Endothelial cell of umbilical vein (primary cell): ENCODE measurements around the gene CALU. TPM values are rescaled to one million over a fixed set of nuclear protein-coding genes. Genes with fewer than 3 reads are reported as not detected.

Experiments
- BruUV-seq: library from RNA; stranded (reverse); fragments of 400-500 nt; replicated peaks from 2 replicates; lab custom pipeline; 2021; lab: Mats Ljungman, UMichigan
- CTCF ChIA-PET: fragments of 300-600, 350-600 bp; sonication (Branson Sonifier 250); formaldehyde crosslinking; loops from one replicate; lab custom pipeline; 2021; ENCODE audit warnings: antibody characterized with exemption, inconsistent platforms; lab: Charles Lee
- POLR2A ChIA-PET: fragments of 300-600, 350-600 bp; sonication (Branson Sonifier 250); formaldehyde crosslinking; loops from one replicate; lab custom pipeline; 2021; ENCODE audit warnings: antibody characterized with exemption, inconsistent platforms; lab: Charles Lee
- DNase-seq: peaks from one replicate; pipeline ENCODE4 v3.0.0-alpha.2; 2011; ENCODE audit warnings: low read depth, low spot score
- FAIRE-seq: peaks from 2 replicates; lab custom pipeline; 2011; peaks lifted over from hg19 to GRCh38; lab: Jason Lieb, UNC
- H2AFZ ChIP-seq: 2 replicates; pipeline ENCODE4 v1.6.0; 2012; ENCODE audit warnings: low read depth, low read length, control low read depth, inconsistent platforms
- H3K27ac ChIP-seq: 2 replicates; pipeline ENCODE4 v1.5.1; 2011; ENCODE audit warnings: low read depth, mild to moderate bottlenecking, control low read depth, low read length, moderate library complexity; ENCODE audit not compliant: insufficient read depth
- H3K27me3 ChIP-seq, 2 experiments: 2 replicates each; pipeline versions ENCODE4 v1.6.0 to v1.6.1; 2011; ENCODE audit warnings: low read length in 2 of 2, mixed read lengths in 1 of 2; ENCODE audit not compliant: control insufficient read depth in 2 of 2, insufficient read depth in 2 of 2
- H3K36me3 ChIP-seq, 2 experiments: 2 replicates in 1 of 2; 3 replicates in 1 of 2; pipeline ENCODE4 v1.5.1; 2011; ENCODE audit warnings: low read length in 2 of 2, mild to moderate bottlenecking in 1 of 2, moderate library complexity in 1 of 2; ENCODE audit not compliant: control insufficient read depth in 2 of 2, insufficient read depth in 2 of 2; ENCODE audit errors: extremely low read depth in 1 of 2
- H3K4me1 ChIP-seq: 3 replicates; pipeline ENCODE4 v1.5.1; 2011; ENCODE audit warnings: mild to moderate bottlenecking, low read length; ENCODE audit not compliant: control insufficient read depth, insufficient read depth; ENCODE audit errors: extremely low read depth
- H3K4me2 ChIP-seq: 2 replicates; pipeline ENCODE4 v1.6.1; 2011; ENCODE audit warnings: low read length, control low read depth, mixed read lengths; ENCODE audit not compliant: insufficient read depth
- H3K4me3 ChIP-seq, 3 experiments: fragments of 200-600 bp in 1 of 3; sonication (generic), shearing (Covaris generic) in 1 of 3; replicated peaks in 1 of 3; 2 replicates each; pipeline ENCODE4 v1.5.1; 2011 to 2016; ENCODE audit warnings: control low read depth in 3 of 3, low read length in 3 of 3, mild to moderate bottlenecking in 2 of 3, inconsistent platforms in 1 of 3, low read depth in 1 of 3, moderate library complexity in 1 of 3; ENCODE audit not compliant: insufficient read depth in 1 of 3
- H3K79me2 ChIP-seq: 2 replicates; pipeline ENCODE4 v1.6.0; 2012; ENCODE audit warnings: low read length, inconsistent platforms; ENCODE audit not compliant: control insufficient read depth, insufficient read depth
- H3K9ac ChIP-seq: replicated peaks from 2 replicates; pipeline ENCODE3; 2011; ENCODE audit warnings: low read length, control low read depth; ENCODE audit not compliant: insufficient read depth; ENCODE audit errors: extremely low read depth
- H3K9me1 ChIP-seq: replicated peaks from 3 replicates; pipeline ENCODE4 v1.6.0; 2011; ENCODE audit warnings: mild to moderate bottlenecking, low read length; ENCODE audit not compliant: control insufficient read depth, insufficient read depth; ENCODE audit errors: extremely low read depth
- H3K9me3 ChIP-seq: replicated peaks from 2 replicates; pipeline ENCODE4 v1.5.1; 2012; ENCODE audit warnings: low read length, inconsistent platforms; ENCODE audit not compliant: control insufficient read depth, insufficient read depth
- H4K20me1 ChIP-seq: replicated peaks from 2 replicates; pipeline ENCODE3; 2011; ENCODE audit warnings: mild to moderate bottlenecking, low read length; ENCODE audit not compliant: control insufficient read depth, insufficient read depth; ENCODE audit errors: extremely low read depth
- EZH2 ChIP-seq: IDR thresholded peaks from 2 replicates; pipeline ENCODE4 v1.6.1; 2012; ENCODE audit warnings: borderline replicate concordance, low read depth, mild to moderate bottlenecking, moderate library complexity, low read length, inconsistent platforms; ENCODE audit not compliant: severe bottlenecking
- FOS ChIP-seq: IDR thresholded peaks from 2 replicates; pipeline ENCODE4 v1.6.1; 2011; ENCODE audit warnings: mild to moderate bottlenecking, low read length, moderate library complexity, borderline replicate concordance; ENCODE audit not compliant: insufficient read depth
- GATA2 ChIP-seq: IDR thresholded peaks from 2 replicates; pipeline ENCODE4 v1.7.0; 2011; ENCODE audit warnings: low read depth, mild to moderate bottlenecking, moderate library complexity, mixed read lengths, low read length; ENCODE audit not compliant: insufficient read length, insufficient read depth
- JUN ChIP-seq: IDR thresholded peaks from 2 replicates; pipeline ENCODE4 v1.6.1; 2011; ENCODE audit warnings: borderline replicate concordance, low read depth; ENCODE audit not compliant: insufficient read length, insufficient read depth
- MAX ChIP-seq: IDR thresholded peaks from 2 replicates; pipeline ENCODE4 v1.6.1; 2011; ENCODE audit not compliant: insufficient read depth, insufficient read length
- MYC ChIP-seq: IDR thresholded peaks from one replicate; pipeline ENCODE4 v1.6.1; 2011; ENCODE audit warnings: mild to moderate bottlenecking, low read depth, low read length
- POLR2A ChIP-seq: IDR thresholded peaks from 2 replicates; pipeline ENCODE4 v1.6.1; 2012; ENCODE audit warnings: low read depth, mild to moderate bottlenecking, control low read depth, low read length
- POLR2AphosphoS5 ChIP-seq: IDR thresholded peaks from 2 replicates; pipeline ENCODE4 v1.6.1; 2012; ENCODE audit warnings: low read depth, mild to moderate bottlenecking, control low read depth, low read length, moderate library complexity; ENCODE audit not compliant: insufficient read depth
- dilution Hi-C: fragments of 300-500 bp; cut with MboI; formaldehyde crosslinking; loops from one replicate; pipeline ENCODE4 v1.15.0; 2019; ENCODE audit warnings: low sequenced_read_pairs; ENCODE audit not compliant: extremely low pct_ligation_motif_present
- intact Hi-C: fragments of 100-400 bp; cut with micrococcal nuclease; formaldehyde crosslinking; loops from one replicate; pipeline ENCODE4 v1.10.0; 2022
- polyA plus RNA-seq, 4 experiments: library from polyadenylated mRNA; depleted of rRNA in 3 of 4; stranded (reverse) in 3 of 4; unstranded in 1 of 4; fragments of >200 nt; gene quantifications; 2 replicates each; pipeline versions ENCODE4 v1.2.1 to v1.2.3, GENCODE V29; 2011 to 2012; ENCODE audit warnings: missing spikeins in 1 of 4
- total RNA-seq: library from RNA; stranded (reverse); gene quantifications from 2 replicates; pipeline ENCODE4 v1.2.3, GENCODE V29; 2021
- TF ChIP-seq, protein P1 (sequence below), 2 donors: IDR thresholded peaks; 1 replicate in 1 of 2; 2 replicates in 1 of 2; pipeline ENCODE4 v1.5.1; 2011; ENCODE audit warnings: low read length in 2 of 2, mild to moderate bottlenecking in 2 of 2, moderate library complexity in 2 of 2, control low read depth in 1 of 2, inconsistent platforms in 1 of 2, low read depth in 1 of 2; ENCODE audit not compliant: insufficient read depth in 1 of 2; ENCODE audit errors: extremely low read depth in 1 of 2

Gene CALU
- total and polyA plus RNA-seq, 2 donors (not counting 3 experiments of a cell fraction or from before 2014, with no cell fraction given) = 135 to 257 TPM

DNA sequence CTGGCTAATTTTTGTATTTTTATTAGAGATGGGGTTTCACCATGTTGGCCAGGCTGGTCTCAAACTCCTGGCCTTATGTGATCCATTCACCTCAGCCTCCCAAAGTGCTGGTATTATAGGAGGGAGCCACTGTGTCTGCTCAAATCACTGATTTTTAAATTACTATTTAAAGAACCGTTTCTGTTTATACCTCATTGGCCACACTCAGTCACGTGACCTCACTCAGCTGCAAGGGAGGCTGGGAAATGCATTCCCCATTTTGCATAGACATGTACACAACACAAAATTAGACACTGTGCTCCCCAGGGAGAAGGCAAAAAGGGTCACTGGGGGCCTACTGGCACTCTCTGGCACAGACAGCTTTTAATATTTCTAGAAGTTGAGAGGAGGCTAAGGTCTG is 13.6 kb upstream of the CALU start:
- no peak overlapping the region for H2AFZ ChIP-seq
- intact Hi-C loops (no loop called here), dilution Hi-C loops (no loop called here)
- TF ChIP-seq, protein P1, sequence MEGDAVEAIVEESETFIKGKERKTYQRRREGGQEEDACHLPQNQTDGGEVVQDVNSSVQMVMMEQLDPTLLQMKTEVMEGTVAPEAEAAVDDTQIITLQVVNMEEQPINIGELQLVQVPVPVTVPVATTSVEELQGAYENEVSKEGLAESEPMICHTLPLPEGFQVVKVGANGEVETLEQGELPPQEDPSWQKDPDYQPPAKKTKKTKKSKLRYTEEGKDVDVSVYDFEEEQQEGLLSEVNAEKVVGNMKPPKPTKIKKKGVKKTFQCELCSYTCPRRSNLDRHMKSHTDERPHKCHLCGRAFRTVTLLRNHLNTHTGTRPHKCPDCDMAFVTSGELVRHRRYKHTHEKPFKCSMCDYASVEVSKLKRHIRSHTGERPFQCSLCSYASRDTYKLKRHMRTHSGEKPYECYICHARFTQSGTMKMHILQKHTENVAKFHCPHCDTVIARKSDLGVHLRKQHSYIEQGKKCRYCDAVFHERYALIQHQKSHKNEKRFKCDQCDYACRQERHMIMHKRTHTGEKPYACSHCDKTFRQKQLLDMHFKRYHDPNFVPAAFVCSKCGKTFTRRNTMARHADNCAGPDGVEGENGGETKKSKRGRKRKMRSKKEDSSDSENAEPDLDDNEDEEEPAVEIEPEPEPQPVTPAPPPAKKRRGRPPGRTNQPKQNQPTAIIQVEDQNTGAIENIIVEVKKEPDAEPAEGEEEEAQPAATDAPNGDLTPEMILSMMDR (IDR thresholded peaks at IDR 0.05; ENCODE audit: extremely low read depth in 1 of 2, insufficient read depth in 1 of 2, low read depth in 1 of 2, low read length in 2 of 2) = no peak
- TF ChIP-seq FOS (no peak), MAX (no peak), JUN (no peak), EZH2 (no peak), POLR2AphosphoS5 (no peak), MYC (no peak), POLR2A (no peak), GATA2 (no peak)
- no peaks in the 10 kb centered on the region for H3K9me1 ChIP-seq
- no TSS peak for BruUV-seq
- no peaks in the 10 kb centered on the region for H3K9me3 ChIP-seq
- DNase-seq (no peak), FAIRE-seq (no peak)
- H3K9ac ChIP-seq = no peak overlapping the region
- no peaks in the 10 kb centered on the region for H4K20me1 ChIP-seq
- no peak overlapping the region for H3K27ac ChIP-seq
- H3K79me2 ChIP-seq = no peaks in the 10 kb centered on the region
- H3K36me3 ChIP-seq = no peaks in the 10 kb centered on the region
- no peaks in the 10 kb centered on the region for H3K4me1 ChIP-seq
- H3K4me3 ChIP-seq = no peak overlapping the region
- H3K27me3 ChIP-seq = peaks cover 20% of the 10 kb centered on the region in 2 experiments
- ChIA-PET POLR2A (interaction anchor here (1.6 kb wide), 1 partner anchor 13 kb away, joined by 4 read pairs; the partner anchor contains the start of gene CALU), CTCF (interaction anchor here (1.9 to 2.3 kb wide), 4 partner anchors 9 to 158 kb away, joined by 4 to 9 read pairs (median 7); a partner anchor contains a TSS)
- H3K4me2 ChIP-seq = no peak overlapping the region
